Cardiac fibroblast (primary cell): ENCODE measurements around the gene KANSL1.

Experiments used
- DNase-seq, 2 donors: peaks; one replicate each; pipeline versions ENCODE4 v3.0.0 to v3.0.0-alpha.2; 2010; ENCODE audit warnings: low read depth in 2 of 2
- H3K4me3 ChIP-seq, 2 donors: replicated peaks in 1 of 2; 1 replicate in 1 of 2; 2 replicates in 1 of 2; pipeline ENCODE4 v1.5.1; 2011; ENCODE audit warnings: low read depth in 2 of 2, low read length in 2 of 2, mild to moderate bottlenecking in 2 of 2, moderate library complexity in 1 of 2
- CTCF ChIP-seq: IDR thresholded peaks from one replicate; pipeline ENCODE4 v1.5.1; 2011; ENCODE audit warnings: low read depth, mild to moderate bottlenecking, low read length, inconsistent platforms

KANSL1 gene

GRCh38 chr17:46157443-46158062, 35.7 kb downstream of the KANSL1 start:
- peak; percentile 73 to 76 for DNase-seq
- TF ChIP-seq CTCF, result no peak
- H3K4me3 ChIP-seq, result no peak overlapping the region

- DNase-seq, result peak in 1 of 2 donors; percentile 54
- no peak for TF ChIP-seq CTCF
- no peak overlapping the region for H3K4me3 ChIP-seq
These were observed 38.9 kb downstream of the KANSL1 start for GRCh38 chr17:46154151-46154816.

DNA sequence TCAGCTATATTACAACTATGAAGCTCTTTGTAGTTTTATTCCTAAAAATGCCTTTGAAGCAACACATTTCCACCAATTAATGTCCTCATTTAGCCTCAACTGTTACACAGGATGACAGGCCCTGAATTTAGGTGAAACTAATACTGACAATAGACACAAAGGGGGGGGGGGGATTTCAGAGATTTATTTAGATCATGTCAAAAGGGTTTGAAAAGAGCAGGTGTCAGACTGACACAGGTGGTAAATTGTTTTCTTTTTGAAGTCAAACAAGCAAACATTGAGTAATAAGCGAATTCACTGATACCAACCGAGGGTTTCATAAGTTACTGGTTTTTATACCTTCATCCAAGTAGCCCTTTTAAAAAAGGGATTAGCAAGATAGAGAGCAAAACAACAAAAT, 40.8 kb downstream of the KANSL1 start:
- no peak for DNase-seq
- TF ChIP-seq CTCF, result no peak
- no peak overlapping the region for H3K4me3 ChIP-seq

GRCh38 chr17:46151762-46152161, 41.5 kb downstream of the KANSL1 start:
- no peak for TF ChIP-seq CTCF
- no peak for DNase-seq

DNA sequence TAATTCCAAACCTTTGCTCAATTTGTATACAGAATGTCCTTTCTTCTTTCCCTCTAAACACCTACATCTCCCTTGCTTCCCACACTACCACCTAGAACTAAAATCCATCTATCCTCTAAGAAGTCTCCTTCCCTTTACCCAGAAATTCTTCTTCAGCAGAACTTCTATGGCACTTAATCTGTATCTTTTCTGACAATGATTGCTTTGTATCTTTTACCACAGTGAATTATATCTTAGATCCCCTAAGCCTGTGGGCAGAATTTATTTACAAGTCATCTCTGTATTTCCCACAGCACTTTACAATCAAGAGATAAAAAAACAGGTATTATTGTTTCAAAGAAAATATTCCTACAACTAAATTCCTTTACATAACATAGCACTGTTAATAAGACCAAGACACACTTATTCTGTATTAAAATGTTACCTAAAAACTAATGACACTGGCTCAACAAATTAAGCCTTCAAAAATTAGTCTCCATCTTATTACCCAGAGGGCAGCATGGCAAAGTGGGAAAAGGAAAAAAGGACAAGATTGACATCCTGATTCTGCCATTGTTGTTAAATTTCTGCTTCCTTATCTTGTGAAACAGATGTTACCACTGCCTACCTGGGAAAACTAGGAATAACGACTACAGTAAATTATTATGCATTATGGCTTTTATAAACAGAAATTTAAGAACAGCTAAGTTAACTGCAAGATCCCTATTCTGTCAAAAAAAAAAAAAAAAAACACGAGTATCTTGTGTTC, 42.8 kb downstream of the KANSL1 start:
- no peak for DNase-seq
- H3K4me3 ChIP-seq, result no peak overlapping the region
- no peak for TF ChIP-seq CTCF

More at GRCh38 chr17:46151762-46152161, 41.5 kb downstream of the KANSL1 start:
- no peak overlapping the region for H3K4me3 ChIP-seq

GRCh38 chr17:46148247-46148646, 45.0 kb downstream of the KANSL1 start:
- H3K4me3 ChIP-seq, result no peak overlapping the region

More at GRCh38 chr17:46148247-46148646, 45.0 kb downstream of the KANSL1 start:
- no peak for TF ChIP-seq CTCF
- no peak for DNase-seq
